ENCODE results near the gene YTHDF1. TPM values are rescaled to one million over a fixed set of nuclear protein-coding genes. Genes with fewer than 3 reads are reported as not detected.

The YTHDF1 gene
- total RNA-seq, 1 experiment from 2014 or later: 85.4 TPM

GRCh38 chr20:63194797-63195173, 21.1 kb downstream of the YTHDF1 start:
- Mint-ChIP-seq H3K27ac (no peak overlapping the region), H3K4me3 (no peak overlapping the region), H3K27me3 (ENCODE audit: low read depth) (no peaks in the 10 kb centered on the region; the same call in 1 of the 2 replicates), H3K4me1 (peaks cover 20 to 29% of the 10 kb centered on the region in 2 experiments), H3K9me3 (no peaks in the 10 kb centered on the region), H3K36me3 (ENCODE audit: insufficient read depth in 1 of 3, low read depth in 3 of 3) (peaks cover 2 to 43% (median 42%) of the 10 kb centered on the region in 3 experiments; a peak in 6 of 7 replicates)
- Histone ChIP-seq H3T11ph (ENCODE audit: low read length) (no peak overlapping the region), H3K23me2 (ENCODE audit: insufficient read length, low read depth, low read length, poor library complexity, severe bottlenecking) (no peaks in the 10 kb centered on the region), H4K91ac (ENCODE audit: insufficient read length, low read depth, low read length) (no peak overlapping the region), H3K4me2 (ENCODE audit: insufficient read depth, insufficient read length, low read length) (no peak overlapping the region), H4K8ac (replicated peaks; ENCODE audit: insufficient read length, low read depth, low read length) (no peak overlapping the region), H2BK12ac (ENCODE audit: insufficient read length, low read depth, low read length) (no peak overlapping the region), H4K5ac (ENCODE audit: insufficient read length, low read depth, low read length) (no peak overlapping the region), H3K14ac (ENCODE audit: insufficient read depth, low read length) (no peak overlapping the region), H3K27ac (ENCODE audit: insufficient read length, low read depth, low read length) (no peak overlapping the region), H3K4me1 (ENCODE audit: insufficient read depth, low read length) (no peaks in the 10 kb centered on the region), H3K9ac (ENCODE audit: extremely low read depth, insufficient read length, low read length) (no peak overlapping the region), H3K79me1 (ENCODE audit: insufficient read depth, low read depth, low read length, poor library complexity, severe bottlenecking) (no peaks in the 10 kb centered on the region), H2AFZ (ENCODE audit: low read length) (no peak overlapping the region), H2AK5ac (ENCODE audit: insufficient read length, low read length) (no peak overlapping the region), H3K4ac (ENCODE audit: low read depth, low read length) (no peak overlapping the region), H4K20me1 (ENCODE audit: control insufficient read depth, insufficient read depth, insufficient read length) (no peaks in the 10 kb centered on the region), H3K56ac (ENCODE audit: insufficient read length, low read depth, low read length) (no peak overlapping the region), H2BK15ac (ENCODE audit: low read depth, low read length) (no peak overlapping the region), H2BK120ac (ENCODE audit: low read depth, low read length, poor library complexity, severe bottlenecking) (no peak overlapping the region), H2BK5ac (ENCODE audit: insufficient read length, low read length) (no peak overlapping the region), H3K79me2 (ENCODE audit: insufficient read depth, low read length) (peaks cover 6% of the 10 kb centered on the region; the same call in 1 of the 2 replicates), H3K27me3 (ENCODE audit: insufficient read depth, low read length) (no peaks in the 10 kb centered on the region), H2BK20ac (ENCODE audit: low read depth, low read length, poor library complexity, severe bottlenecking) (no peak overlapping the region), H3K18ac (ENCODE audit: insufficient read length, low read depth, low read length) (no peak overlapping the region), H3K23ac (ENCODE audit: insufficient read length, low read depth, low read length) (no peak overlapping the region), H3K9me3 (ENCODE audit: control insufficient read depth, low read depth, low read length) (no peaks in the 10 kb centered on the region)
- DNase-seq: no peak
- TF ChIP-seq CTCF (conservative IDR thresholded peaks at IDR 0.05): no peak
- WGBS (ENCODE audit: extremely low coverage, insufficient read length, low lambda C conversion rate): no CpG with 5 or more reads among the region's 4 CpGs
